ENCODE results near the gene RIGI.

DNA sequence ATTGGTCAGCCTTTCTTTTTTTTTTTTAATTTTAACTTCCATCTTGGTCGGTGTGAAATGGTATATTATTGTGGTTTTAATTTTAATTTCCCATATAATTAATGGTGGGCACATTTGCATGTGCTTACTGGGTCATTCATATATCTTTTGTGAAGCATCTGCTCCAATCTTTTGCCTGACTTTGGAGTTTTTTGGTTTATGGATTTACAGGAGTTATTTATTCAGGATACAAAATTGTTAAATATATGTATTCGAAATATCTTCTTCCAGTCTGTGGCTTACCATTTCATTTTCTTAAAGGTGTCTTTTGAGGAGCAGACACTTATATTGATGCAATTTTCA, 682 bp upstream of the RIGI start:
- no peak for TF ChIP-seq TBL1XR1 (IDR thresholded peaks at IDR 0.05; ENCODE audit: low read depth, low read length)
- TF ChIP-seq, protein P1, sequence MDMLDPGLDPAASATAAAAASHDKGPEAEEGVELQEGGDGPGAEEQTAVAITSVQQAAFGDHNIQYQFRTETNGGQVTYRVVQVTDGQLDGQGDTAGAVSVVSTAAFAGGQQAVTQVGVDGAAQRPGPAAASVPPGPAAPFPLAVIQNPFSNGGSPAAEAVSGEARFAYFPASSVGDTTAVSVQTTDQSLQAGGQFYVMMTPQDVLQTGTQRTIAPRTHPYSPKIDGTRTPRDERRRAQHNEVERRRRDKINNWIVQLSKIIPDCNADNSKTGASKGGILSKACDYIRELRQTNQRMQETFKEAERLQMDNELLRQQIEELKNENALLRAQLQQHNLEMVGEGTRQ (IDR thresholded peaks at IDR 0.05; ENCODE audit: borderline replicate concordance, low read depth, low read length) = no peak
- TF ChIP-seq RAD21 (IDR thresholded peaks at IDR 0.05; ENCODE audit: insufficient read depth, low read depth, low read length) = no peak
- TF ChIP-seq, protein P2, sequence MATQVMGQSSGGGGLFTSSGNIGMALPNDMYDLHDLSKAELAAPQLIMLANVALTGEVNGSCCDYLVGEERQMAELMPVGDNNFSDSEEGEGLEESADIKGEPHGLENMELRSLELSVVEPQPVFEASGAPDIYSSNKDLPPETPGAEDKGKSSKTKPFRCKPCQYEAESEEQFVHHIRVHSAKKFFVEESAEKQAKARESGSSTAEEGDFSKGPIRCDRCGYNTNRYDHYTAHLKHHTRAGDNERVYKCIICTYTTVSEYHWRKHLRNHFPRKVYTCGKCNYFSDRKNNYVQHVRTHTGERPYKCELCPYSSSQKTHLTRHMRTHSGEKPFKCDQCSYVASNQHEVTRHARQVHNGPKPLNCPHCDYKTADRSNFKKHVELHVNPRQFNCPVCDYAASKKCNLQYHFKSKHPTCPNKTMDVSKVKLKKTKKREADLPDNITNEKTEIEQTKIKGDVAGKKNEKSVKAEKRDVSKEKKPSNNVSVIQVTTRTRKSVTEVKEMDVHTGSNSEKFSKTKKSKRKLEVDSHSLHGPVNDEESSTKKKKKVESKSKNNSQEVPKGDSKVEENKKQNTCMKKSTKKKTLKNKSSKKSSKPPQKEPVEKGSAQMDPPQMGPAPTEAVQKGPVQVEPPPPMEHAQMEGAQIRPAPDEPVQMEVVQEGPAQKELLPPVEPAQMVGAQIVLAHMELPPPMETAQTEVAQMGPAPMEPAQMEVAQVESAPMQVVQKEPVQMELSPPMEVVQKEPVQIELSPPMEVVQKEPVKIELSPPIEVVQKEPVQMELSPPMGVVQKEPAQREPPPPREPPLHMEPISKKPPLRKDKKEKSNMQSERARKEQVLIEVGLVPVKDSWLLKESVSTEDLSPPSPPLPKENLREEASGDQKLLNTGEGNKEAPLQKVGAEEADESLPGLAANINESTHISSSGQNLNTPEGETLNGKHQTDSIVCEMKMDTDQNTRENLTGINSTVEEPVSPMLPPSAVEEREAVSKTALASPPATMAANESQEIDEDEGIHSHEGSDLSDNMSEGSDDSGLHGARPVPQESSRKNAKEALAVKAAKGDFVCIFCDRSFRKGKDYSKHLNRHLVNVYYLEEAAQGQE (IDR thresholded peaks at IDR 0.05; ENCODE audit: low read depth, low read length) = no peak
- TF ChIP-seq CUX1 (IDR thresholded peaks at IDR 0.05; ENCODE audit: insufficient replicate concordance, low read depth, low read length) = no peak
- no peak for TF ChIP-seq POLR2A (IDR thresholded peaks at IDR 0.05; ENCODE audit: low read depth, low read length)
- TF ChIP-seq CTCF (IDR thresholded peaks at IDR 0.05 in 2 of 3, conservative IDR thresholded peaks at IDR 0.05 in 1 of 3; ENCODE audit: control insufficient read depth in 2 of 3, extremely low read depth in 1 of 3, insufficient read depth in 1 of 3, low read depth in 3 of 3, low read length in 3 of 3) = no peak
- no peak for TF ChIP-seq CREM (IDR thresholded peaks at IDR 0.05; ENCODE audit: low read depth)
- no peak for TF ChIP-seq SIN3A (IDR thresholded peaks at IDR 0.05; ENCODE audit: low read depth, low read length)
- no peak for TF ChIP-seq MAX (IDR thresholded peaks at IDR 0.05; ENCODE audit: low read depth, low read length)
- TF ChIP-seq, protein P3, sequence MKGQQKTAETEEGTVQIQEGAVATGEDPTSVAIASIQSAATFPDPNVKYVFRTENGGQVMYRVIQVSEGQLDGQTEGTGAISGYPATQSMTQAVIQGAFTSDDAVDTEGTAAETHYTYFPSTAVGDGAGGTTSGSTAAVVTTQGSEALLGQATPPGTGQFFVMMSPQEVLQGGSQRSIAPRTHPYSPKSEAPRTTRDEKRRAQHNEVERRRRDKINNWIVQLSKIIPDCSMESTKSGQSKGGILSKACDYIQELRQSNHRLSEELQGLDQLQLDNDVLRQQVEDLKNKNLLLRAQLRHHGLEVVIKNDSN (IDR thresholded peaks at IDR 0.05; ENCODE audit: borderline replicate concordance, extremely low read length, insufficient read depth, low read depth, low read length) = no peak
- no peak for TF ChIP-seq RELA (IDR thresholded peaks at IDR 0.05; ENCODE audit: borderline replicate concordance, partially characterized antibody)
- TF ChIP-seq ATF3 (IDR thresholded peaks at IDR 0.05; ENCODE audit: borderline replicate concordance, extremely low read depth, low read depth, low read length) = no peak
- no peak for TF ChIP-seq HDAC2 (IDR thresholded peaks at IDR 0.05)

Measured in GM12878 (cell line).